NCI-H1092 (cell line): Measurements from ENCODE around the gene SMARCA4.

Experiments
- DNase-seq: peaks from one replicate; lab custom pipeline; 2025; lab: John Stamatoyannopoulos, UW

The SMARCA4 gene

DNA sequence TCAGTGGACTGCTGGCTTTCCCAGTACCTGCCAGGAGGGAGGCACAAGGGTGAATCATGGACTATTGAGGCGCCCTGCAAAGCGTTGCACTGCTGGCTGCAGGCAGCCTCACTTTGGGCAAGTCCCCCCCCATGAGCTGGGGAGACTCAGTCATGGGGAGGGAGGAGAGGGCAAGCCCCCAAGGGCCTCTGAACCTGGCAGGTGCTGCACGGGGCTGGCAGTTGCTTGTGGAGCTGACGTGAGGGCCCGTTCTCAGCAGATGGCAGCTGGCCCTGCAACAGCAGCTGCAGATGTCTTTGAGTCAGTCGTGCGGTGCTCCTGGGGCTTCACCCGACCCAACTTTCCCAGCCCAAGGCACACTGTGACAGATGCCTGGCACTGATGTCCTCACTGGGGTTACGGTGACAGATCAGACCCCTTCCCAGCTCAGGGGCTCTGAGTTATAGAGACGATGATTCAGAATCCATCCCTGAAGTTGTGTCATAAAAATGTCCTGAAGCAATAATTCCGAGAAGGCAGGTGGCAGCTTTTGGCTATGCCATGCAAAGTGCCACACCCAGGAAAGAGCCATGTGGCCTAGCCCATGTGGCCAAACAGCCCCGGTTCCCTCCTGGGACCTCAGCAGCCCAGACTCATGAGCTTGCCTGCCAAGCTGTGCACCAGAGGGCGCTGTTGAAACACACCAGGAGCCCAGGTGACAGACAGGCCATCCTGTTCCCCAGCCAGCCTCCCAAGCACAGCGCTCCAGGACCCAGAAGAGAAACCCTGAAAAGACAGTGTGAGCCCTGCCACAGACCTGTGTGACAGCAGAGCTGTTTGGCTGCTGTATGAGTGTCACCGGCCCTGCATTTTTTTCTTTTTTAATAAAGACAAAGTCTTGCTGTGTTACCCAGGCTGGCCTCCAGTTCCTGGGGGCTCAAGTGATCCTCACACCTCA is 74.9 kb downstream of the SMARCA4 start:
- DNase-seq: peak; percentile 64

DNA sequence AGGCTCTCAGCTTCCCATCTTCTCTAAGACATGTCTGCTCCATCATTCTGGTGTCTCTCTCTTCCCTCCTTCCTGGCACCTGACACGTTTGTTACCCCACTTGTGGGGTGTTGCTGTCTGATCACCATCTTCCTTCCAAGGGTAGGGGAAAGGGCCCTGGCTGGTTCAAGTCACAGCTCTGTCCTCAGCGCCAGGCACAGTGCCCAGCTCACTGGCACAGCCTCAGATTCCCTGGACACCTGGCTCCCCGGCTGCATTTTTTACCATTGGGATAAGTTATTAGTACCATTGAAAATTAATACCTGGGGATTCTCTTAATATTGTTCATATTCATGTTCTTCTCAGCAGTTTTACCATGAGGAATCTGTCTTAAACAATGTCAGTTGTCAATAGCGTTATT is 77.7 kb downstream of the SMARCA4 start:
- DNase-seq: no peak

DNA sequence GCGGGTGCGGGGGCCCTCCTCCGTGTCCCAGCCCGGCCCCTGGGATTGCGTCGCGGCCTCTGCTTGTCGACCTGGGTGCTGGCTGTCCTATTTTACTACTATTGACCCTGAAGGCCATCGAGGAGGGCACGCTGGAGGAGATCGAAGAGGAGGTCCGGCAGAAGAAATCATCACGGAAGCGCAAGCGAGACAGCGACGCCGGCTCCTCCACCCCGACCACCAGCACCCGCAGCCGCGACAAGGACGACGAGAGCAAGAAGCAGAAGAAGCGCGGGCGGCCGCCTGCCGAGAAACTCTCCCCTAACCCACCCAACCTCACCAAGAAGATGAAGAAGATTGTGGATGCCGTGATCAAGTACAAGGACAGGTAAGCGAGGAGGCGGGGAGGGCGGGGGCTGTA is 80.4 kb downstream of the SMARCA4 start:
- no peak for DNase-seq

DNA sequence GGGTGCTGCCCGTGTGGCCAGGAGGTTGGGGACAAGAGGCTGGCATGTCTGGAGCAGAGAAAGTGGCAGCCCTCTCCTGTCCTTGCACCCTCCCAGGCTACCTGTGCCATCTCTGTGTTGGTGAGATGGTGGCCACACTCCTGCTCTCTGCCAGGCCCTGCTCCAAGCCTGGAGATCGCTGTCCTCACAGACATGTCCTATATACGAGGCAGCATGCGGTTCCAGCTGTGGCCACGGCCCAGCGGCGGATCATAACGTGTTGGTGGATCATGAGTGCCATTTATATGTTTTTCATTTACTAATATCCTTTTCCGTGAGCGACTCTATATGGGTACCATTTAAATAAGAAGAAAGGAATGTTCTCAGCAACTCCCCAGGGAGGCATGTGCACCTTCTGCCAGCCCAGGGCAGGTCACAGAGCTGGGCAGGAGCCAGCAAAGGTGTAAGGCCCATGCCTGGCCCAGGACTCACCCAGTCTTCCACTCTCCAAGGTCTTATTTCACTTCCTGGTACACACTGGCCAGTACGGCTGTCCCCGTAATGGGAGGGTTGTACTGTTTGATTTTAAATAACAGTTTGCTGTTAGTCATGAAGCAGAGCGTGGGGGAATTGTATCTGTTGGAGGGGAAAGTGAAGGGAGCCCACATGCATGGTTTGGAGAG is 81.3 kb downstream of the SMARCA4 start:
- no peak for DNase-seq

DNA sequence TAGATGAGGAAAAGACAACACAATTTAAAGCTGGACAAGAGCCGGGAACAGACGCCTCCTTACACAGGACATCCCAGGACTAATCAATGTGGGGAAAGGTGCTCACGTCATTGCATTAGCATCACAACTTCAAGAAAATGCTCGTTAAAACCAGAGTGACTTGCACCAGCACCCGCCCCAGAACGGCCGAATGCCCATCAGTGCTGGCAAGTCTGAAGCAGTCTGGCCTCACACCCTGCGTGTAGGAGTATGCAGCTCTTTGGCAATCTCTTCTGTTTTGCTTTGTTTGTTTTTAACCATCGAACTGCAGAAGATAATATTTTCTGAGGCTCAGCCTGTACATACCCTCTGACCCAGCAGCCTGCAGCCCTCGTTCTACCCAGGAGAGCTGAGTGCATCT is 83.6 kb downstream of the SMARCA4 start:
- DNase-seq: no peak

DNA sequence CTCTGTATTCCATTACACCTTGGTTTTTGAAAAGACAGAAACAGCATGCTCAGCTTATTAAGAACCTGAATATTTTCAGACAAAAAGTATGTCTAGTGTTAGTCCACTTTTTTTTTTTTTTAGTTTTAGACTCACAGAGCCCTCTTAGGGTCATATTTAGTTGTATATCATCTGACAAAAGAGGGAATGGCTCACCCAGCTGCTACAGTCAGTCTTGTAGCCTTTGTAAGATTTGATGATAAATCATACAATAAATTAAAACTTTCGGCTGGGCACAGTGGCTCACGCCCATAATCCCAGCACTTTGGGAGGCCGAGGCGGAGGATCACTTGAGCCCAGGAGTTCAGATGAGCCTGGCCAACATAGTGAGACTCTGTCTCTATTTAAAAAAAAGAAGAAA is 84.7 kb downstream of the SMARCA4 start:
- DNase-seq: no peak

DNA sequence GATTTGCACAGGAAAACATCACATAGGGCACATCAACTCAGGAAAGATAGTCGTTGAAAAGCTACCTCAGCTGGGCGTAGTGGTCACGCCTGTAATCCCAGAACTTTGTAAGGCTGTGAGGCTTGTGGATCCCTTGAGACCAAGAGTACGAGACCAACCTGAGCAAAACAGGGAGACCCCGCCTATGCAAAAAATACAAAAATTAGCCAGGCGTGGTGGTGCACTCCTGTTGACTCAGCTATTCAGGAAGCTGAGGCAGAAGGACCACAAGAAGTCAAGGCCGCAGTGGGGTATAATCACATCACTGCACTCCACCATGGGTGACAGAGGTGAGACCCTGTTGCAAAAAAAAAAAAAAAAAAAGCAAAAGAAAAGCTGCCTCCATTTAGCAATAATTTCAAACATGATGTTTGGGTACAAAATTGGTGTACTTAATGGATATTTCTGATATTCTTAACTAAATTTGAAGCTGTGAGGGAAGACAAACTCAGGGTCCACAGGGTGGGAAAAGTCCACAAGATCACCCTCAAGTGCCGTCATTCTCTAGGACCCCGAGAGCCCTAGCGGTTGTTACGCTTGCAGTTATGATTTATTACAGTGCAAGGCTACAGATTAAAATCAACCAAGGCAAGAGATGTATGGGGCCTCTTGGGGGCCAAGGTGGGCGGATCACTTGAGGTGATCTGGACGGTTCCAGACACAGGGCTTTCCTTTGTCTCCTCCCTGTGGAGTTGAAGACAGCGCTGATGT is 86.0 kb downstream of the SMARCA4 start:
- no peak for DNase-seq

DNA sequence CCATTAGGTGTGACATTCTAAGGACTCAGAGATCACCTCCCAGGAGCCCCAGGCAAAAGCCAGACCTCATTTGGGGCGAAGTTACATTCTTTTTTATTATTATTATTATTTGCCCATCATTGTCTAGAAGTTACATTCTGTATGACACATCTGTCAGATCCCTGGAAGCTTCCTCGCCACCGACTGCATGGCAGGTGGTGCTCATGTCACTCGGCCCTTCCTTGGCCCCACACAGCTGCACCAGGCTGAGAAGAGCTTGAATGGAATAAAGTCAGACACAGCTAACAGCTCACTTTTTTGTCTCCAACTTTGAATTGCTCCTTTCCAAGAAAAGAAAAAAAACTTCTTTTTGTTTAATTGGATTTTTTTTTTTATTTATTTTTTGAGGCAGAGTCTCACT is 87.0 kb downstream of the SMARCA4 start:
- DNase-seq: no peak

DNA sequence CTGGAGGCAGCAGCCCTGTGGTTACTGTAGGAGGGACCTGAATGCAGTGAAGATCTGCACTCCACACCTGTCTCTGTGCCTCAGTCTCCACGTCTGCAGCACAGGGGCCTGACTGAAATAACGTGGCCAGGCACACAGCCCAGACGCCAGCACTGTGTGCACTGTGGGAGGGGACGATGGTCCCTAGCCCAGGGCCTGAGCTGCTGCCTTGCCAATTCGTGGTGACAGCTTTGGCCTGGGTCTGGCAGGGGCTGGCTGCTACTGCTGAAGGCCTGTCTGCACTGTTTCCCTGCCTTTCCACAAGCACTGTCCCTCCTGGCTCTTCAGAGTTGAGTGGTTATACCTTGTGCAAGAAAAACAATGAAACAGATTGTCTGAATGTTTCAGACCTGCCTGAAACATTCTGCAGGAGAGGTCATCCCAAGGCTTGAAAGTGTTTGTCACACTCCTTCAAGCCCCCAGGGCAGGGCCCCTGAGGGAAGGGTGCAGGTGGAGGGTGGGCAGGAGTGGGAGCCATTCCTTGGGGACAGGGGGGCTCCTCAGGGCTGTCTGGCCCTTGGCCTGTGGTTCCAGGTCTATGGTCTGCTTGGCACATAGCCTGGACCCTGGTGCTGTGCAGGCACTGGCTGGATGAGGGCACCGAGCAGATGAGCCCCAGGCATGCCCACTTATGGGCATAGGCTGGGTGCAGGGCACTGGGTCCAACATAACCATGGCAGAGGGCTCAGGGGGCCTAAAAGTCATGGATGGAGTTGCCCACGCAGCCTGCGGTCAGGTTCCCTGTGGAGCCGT is 89.7 kb downstream of the SMARCA4 start:
- DNase-seq: no peak

DNA sequence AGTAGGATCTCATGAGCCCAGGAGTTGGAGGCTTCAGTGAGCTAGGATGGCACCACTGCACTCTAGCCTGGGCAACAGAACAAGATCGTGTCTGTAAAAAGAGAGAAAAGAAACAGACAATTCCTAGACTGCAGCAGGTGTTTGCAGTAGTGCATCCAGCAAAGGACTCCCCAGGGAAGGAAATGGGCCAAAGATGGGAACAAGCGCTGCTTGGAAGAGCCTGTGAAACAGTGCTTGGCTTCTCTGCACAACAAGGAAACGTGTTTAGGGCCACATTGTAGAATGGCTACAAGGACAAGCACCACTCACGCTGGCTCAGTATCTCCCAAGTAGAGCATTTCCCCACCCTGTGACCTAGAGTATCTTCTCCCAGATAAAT is 93.0 kb downstream of the SMARCA4 start:
- DNase-seq: no peak

DNA sequence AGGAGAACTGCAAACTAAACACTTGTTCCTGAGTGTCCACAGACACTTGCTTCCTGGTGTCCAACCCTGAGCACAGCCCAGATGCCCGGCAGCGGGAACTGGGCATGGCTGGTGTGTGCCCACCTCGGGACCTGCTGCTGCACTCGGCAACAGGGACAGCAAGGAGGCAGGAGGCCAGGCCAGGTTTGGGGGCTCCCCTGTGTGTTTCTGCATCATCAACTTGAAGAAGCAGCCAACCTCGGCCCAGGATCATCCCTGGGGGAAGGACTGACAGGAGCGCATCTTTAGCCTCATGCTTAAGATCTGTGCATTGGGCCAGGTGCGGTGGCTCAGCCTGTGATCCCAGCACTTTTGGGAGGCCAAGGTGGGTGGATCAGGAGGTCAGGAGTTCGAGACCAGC is 93.4 kb downstream of the SMARCA4 start:
- DNase-seq: no peak

DNA sequence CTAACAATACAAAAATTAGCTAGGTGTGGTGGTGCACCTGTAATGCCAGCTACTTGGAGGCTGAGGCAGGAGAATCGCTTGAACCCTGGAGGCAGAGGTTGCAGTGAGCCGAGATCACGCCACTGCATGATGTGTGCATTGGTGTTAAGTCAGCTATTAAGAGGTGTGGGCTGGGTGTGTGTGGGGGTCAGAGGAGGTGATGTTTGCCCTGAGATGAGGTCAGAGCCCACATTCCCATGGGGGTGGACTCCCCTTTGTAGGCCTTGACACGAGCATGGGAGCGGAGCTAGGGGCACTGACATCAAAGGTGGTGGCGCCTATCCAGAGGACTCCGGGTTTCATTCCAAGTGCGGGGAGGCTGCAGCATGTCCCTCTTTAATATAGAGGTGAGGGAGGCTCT is 93.8 kb downstream of the SMARCA4 start:
- no peak for DNase-seq

DNA sequence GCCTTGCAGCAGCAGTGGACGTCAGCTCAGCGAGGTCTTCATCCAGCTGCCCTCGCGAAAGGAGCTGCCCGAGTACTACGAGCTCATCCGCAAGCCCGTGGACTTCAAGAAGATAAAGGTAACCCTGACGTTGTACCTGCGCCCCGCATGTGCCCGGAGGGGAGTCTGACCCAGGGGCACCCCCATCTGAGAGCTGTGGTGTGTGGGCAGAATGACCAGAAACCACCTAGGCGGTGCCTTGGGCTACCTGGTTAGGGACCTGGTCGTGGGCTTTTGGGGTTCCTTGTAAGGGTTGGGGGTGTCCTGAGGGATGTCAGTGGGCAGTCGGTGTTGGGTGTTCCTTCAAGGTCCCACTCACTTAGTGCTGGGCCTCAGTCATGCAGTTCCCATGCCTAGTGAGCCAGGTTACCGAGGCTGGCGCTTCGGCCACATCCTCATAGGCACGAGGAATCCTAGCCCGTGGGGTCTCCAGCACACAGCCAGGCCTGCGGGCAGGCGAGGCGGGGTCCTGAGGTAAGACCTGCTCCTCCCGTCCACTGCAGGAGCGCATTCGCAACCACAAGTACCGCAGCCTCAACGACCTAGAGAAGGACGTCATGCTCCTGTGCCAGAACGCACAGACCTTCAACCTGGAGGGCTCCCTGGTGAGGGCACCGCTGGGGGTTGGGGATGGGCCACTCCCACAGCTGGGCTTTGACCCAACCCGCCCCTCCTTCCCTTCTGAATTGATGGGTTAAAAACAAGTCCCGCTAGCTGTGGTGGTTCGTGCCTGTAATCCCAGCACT is 97.6 kb downstream of the SMARCA4 start:
- no peak for DNase-seq

DNA sequence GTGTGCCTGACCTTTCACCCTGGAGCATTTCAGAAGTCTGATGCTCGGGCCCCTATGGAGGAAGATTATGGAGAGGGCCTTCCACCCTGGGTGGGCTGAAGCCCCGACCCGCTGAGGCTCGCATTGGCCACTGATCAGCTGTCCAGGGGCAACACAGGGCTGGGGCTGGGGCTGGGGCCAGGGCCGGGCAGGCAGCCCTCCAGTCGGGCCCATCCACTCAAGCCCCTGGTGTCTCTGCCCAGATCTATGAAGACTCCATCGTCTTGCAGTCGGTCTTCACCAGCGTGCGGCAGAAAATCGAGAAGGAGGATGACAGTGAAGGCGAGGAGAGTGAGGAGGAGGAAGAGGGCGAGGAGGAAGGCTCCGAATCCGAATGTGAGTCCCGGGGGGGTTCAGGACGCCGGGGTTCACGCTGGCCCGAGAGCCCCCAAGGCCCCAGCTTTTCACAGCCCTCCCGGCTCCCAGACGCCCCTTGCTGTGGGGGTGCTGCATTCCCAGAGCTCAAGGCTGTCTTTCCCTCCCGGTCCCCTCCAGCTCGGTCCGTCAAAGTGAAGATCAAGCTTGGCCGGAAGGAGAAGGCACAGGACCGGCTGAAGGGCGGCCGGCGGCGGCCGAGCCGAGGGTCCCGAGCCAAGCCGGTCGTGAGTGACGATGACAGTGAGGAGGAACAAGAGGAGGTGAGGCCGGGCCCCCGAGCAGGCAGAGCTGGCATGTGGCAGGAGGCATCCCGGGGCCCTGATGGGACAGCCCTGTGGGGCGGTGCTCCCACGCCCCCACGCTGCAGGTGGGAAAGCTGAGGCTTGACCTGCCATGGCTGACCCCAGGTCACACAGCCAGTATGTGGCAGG is 98.9 kb downstream of the SMARCA4 start:
- no peak for DNase-seq

DNA sequence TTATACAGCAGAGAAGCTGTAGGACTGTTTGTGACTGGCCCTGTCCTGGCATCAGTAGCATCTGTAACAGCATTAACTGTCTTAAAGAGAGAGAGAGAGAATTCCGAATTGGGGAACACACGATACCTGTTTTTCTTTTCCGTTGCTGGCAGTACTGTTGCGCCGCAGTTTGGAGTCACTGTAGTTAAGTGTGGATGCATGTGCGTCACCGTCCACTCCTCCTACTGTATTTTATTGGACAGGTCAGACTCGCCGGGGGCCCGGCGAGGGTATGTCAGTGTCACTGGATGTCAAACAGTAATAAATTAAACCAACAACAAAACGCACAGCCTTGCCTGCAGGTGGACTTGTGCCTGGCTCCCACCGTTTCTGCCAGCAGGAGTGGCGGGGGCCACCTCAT is 101.1 kb downstream of the SMARCA4 start:
- DNase-seq: no peak

DNA sequence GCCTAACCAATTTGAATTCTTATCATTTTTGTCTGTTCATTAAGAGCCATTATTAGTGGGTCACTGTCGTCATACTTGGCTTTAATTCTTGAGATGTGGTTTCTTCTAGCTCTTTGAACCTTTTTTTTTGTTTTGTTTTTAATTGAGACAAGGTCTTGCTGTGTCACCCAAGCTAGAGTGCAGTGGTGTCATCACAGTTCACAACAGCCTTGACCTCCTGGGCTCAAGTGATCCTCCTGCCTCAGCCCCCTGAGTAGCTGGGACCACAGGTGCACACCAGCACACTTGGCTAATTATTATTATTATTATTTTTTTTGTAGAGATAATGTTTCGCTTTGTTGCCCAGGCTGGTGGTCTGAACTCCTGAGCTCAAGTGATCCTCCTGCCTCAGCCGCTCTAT is 102.6 kb downstream of the SMARCA4 start:
- DNase-seq: no peak

DNA sequence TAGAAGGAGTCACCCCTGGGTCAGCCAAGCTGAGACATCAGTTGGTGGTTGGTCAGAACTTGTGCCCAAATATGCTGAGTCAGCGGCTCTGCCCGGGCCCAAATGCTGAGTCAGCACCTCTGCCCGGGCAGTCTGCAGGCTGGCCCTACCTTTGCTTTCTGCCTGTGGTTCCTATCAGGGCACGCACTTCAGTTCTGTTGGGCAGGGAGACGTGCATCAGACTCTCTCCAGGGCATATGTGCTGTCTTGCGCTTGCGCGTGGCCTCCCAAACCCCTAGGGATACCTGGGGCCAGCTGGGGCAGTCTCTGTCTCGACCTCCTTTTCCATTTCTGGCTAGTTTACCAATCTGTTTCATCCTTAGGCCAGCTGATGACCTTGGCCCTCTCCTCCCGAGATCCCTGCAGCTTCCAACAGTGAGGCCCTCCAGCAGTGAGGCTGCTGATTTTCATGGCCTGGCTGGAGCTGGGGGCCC is 104.0 kb downstream of the SMARCA4 start:
- DNase-seq: no peak

DNA sequence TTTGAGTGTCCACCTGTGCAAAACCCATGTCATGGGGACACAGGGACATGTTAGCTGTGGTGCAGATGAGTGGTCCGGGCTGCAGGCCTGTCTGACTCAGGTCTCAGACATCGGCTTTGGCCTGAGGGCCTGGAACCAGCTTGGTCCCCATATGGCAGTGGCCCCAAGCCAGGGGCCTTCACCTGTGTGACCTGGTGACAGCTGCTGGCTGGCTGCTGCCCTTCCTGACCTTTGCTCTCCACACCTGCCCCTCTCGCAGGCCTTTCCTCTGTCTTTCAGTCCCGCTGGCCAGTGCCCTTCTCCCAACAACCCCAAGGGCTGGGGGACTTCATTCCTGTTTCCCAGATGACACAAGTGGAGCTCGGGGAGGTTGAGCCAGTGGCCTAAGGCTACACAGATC is 105.5 kb downstream of the SMARCA4 start:
- DNase-seq: no peak

DNA sequence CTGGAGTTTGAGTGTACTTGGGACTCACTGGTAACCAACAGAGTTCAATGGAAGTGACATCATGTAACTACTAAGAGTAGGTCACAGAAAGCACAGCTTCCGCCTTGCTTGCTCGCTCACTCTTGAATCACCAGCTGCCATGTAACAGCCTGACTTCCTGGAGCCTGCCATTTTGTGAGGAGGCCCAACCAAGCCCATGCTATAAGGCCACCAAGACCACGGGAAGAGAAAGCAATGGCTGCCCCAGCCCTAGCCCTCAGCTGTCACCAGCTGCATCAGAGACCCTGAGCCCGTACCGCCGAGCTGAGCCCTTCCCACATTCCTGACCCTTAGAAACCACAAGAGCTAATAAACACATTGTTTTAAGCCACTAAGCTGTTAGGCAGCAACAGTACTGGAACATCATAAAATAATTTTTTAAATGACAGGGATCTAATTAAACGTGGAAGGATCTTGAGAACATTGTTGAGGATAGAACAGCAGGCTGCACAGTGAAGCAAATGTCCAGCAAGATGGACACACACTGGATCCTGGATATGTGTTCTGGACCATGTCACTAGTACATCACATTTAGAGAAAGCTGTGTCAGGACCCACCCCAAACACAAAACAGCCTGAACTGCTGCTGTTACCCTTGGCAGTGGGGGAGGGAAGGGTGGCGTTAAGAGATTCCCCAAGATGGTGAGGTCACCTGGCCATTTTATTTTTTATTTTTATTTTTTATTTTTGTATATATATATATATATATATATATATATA is 106.7 kb downstream of the SMARCA4 start:
- no peak for DNase-seq
